LHCN-M2 (cell line): ENCODE measurements around the gene ARAP2. TPM values are rescaled to one million over a fixed set of nuclear protein-coding genes. Genes with fewer than 3 reads are reported as not detected.

Experiments used
- DNase-seq: peaks from one replicate; pipeline ENCODE4 v3.0.0-alpha.2; 2012; ENCODE audit warnings: low read depth
- total RNA-seq: library from RNA; depleted of rRNA; stranded (reverse); fragments of >200 nt; gene quantifications from 2 replicates; pipeline ENCODE4 v1.2.3, GENCODE V29; 2014

Gene ARAP2
- total RNA-seq, 1 experiment from 2014 or later, result not detected

DNA sequence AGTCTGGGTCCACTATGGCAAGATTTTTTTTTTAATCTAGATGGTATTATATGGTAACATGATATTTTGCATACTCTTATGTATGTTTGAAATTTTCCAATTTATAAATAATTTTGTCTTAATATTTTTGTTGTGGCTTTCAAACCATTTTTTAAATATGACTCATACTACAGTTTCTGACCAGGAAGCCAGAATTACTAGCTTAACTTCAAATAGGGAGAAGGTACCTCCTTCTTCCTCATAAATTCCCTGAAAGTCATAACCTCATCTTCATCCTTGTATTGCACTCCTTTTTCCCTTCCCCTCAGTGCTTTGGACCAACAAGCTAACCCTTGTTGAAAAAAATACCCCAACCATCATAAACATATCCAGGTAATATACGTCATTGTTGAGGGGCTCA, 21.6 kb downstream of the ARAP2 start:
- DNase-seq, result no peak

DNA sequence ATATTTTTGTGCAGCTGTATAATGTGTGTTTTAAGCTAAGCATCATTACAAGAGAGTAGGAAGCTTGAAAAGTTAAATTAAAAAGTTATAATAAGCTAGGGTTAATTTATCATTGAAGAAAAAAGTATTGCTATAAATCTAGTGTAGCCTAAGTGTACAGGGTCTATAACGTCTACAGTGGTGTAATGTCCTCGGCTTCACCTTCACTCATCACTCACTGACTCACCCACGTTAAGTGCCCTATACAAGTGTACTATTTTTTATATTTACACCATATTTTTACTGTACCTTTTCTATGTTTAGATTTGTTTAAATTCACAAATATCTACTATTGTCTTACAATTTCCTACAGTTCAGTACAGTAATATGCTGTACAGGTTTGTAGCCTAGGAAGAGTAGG, 23.5 kb downstream of the ARAP2 start:
- no peak for DNase-seq

DNA sequence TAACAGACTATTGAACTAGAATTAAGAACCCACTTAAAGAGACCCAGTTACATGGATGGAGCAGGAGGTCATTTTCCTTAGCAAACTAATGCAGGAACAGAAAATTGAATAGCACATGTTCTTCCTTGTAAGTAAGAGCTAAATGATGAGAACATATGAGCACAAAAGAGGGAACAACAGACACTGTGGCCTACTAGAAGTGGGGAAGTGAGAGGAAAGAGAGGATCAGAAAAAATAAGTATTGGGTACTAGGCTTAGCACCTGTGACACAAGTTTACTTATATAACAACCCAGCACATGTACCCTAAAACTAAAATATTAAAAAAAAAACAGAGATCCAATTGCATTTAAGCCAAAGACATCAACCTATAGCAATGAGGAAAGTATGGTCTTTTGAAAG, 26.2 kb downstream of the ARAP2 start:
- DNase-seq, result no peak

DNA sequence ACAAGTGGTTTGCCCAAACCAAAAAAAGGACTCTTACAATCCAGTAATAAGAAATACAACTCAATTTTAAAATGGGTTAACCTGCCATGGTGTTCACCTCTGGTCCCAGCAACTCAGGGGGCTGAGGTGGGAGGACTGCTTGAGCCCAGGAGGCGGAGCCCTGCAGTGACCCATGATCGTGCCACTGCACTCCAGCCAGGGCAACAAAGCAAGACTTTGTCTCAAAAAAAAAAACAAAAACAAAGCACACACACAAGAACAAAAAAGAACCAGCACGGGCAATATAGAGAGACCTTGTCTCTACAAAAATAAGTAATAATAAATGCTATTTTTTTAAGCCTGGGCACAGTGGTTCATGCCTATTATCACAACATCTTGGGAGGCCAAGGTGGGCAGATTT, 28.7 kb downstream of the ARAP2 start:
- no peak for DNase-seq

DNA sequence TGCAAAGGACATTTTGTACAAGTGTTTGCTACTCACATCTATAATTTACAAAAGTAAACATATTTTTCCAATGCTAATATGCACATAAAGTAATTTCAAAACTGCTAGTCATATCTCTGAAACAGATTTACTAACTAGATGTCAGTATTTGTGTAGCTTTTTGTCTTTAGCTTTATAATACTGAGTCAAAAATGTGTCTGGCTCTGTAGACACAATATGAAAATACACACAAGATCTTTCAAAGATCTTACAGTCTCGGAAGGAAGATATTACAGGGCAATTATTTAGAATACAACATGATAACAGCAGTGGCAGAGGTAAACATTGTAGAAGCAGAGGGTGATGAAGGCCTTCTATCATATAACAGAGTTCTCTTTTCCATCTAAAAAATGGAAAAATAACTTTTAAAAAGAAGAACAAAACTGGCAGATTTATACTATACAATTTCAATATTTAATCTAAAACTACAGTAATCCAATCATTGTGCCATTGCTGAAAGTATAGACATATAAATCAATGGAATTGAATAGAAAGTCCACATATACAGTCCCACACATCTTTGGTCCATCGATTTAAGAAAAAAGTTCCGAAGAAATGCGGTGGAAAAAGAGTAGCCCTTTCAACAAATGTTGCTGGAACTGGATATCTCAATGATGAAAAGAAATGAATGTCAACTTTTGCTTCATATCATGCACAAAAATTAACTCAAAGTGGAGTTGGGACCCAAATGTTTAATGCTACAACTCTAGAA, 29.4 kb downstream of the ARAP2 start:
- no peak for DNase-seq

DNA sequence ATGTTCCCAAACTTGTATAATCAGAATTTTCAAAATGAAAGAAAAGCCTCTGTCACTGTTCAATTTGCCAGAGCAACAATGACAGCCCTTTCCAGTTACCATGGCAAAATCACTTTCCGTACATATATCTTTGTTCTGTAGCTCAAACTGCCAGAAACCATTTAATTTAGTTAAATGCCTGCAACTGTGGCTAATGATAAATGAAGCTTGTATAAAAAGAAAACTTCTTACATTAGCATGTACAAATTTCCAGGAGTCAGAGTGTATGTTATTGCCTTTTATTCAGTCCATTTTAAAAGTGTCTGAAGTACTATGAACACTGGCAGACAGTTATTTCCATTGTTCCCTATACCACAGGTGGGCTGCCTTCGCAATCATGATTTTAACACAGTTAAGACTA, 30.3 kb downstream of the ARAP2 start:
- no peak for DNase-seq

DNA sequence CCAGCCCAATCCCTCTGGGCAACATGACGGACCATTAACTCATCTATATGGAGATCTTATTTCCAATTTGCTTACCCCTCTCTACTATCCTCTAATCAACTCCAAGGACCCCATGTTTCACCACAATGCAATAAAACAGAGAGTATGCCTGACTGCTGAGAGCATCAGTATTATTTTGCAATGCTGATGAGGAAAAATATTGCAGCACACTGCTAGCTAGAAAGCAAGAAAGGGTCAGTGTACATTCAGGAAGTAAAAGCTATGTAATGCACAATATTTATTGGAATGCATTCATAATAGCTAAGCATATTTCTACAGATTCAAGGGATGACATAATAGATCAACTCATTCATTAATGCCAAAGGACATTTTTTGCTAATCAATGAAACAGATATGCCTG, 33.2 kb downstream of the ARAP2 start:
- DNase-seq, result no peak

DNA sequence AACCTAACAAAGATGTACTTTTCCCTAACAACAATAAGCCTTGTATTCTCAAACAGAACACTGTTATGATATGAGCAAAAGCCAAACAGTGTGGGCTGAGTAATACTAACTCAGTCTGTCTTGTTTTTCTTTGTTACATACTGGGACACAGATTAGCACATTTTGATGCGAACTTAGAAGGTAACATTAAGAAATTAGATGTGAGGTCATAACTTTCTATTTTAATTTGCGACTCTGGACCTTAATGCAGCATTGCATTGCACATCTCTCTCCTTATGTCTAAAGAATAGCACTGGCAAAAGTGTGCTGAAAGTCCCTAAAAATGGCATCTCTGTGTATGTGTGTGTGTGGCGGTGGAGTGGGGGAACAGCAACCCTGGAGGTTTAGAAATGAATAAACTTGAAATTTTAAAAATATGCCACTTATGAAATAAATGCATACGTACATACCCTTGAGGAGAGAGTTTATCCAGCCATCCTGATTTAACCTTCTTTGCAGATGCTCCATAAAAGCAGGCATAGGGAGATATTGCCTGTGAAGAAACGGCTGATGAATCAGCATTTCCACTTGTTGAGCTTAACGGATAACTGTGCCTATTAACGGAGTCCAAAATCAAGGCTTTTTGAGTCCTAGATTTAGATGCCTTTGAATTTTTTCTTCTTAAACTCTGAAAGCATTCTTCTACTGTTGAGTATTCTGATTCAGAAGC, 34.2 kb downstream of the ARAP2 start:
- DNase-seq, result no peak

DNA sequence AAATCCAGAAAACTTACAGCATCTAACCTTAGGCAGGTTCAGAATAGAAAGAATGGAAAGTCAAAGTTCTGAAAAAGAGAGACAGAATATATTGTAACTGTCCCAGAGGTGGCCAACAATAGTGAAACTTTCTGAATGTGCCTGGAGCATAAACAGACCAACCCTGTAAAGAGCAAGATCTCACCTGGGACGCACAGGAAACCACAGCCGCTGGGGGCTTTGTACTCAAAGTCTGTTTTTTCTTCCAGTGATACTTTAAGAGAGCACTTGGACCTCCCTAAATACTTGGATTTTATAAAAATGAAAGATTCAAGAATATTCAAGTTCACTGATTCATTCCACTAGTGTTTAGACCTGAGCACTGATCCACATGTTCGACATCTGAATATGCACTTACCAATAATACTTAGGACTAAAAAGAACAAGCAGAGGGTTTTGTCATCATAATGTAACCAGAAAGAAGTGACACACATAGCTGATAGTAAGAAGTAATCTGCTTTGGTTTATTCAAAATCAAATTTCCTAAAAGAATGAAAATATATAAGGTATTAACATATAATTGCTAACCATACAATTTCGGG, 35.3 kb downstream of the ARAP2 start:
- no peak for DNase-seq

DNA sequence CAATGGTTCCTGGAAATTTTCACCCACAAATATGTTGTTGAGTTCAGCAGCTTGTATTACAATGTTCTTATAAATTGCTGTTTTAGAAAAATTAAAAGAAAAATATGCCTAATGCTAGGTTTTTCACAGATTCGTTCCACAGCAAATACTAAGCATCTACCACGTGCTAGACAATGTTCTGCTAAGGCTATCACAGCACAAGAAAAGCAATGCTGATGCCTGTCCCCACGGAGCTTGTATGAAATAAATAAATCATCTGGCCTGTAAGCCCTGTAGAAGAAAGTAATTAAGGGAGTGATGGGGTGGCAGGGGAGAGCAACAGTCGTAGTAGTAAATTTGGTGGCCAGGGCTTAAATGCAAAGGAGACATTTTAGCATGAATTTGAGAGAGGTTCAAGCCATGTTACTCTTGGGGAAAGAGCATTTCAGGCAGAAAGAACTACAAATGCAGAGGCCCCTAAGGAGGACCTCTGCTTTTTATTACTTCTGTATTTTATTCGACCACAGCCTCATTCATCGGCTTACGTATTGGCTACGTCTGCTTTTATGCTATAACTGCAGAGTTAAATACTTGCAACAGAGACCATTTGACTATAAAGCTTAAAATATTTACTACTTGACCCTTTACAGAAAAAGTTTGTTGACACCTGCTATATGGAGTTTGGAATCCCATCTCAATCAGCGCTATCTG, 36.3 kb downstream of the ARAP2 start:
- DNase-seq, result no peak

DNA sequence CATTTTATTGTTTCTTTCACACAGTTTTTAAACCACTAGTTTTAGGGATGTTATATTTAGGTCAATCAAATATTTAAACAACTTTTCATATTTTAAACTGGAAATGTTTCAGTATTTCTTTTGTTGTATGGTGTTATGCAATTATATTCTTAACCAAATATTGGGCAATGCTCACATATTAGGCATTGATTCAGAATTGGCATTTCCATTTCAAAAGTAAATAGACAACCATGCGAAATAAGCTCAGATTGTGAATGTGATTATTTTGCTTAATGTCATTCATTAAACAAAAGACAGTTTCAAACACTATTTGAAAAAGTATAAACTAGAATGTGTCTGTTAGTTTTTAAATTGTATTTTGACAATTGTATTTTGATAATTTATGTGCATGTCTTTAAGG, 36.9 kb downstream of the ARAP2 start:
- no peak for DNase-seq

DNA sequence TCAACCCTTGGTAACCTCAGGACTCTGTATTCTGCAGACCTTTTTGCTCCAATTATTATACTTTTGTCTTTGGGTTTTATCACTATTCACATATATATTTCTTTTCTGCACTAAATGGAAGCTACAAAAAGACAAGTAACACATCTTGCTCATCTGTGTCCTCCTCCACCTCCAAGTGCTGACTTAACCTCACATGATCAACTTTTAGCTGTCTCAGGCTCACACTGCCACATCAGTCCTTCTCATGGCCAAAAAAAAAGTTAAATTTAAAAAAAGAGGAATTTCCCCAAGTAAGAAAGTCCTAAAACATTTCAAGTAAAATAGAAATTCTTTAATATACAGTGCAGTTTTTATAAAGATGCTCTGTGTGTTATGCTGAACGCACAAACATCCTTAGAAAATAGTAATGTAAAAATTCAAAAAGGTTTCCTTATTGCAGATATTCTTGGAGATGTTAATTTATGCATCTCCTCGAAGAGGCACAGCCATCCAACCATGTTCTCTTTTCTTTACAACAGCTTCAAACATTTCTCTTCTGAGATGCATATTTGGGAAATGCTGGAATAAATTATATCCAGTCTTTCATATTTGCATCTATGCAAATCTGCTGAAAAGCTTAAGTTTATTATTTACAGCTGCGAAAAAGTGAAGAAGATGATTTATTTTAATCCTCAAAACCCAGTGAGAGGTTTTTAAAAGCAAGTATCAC, 37.6 kb downstream of the ARAP2 start:
- no peak for DNase-seq

DNA sequence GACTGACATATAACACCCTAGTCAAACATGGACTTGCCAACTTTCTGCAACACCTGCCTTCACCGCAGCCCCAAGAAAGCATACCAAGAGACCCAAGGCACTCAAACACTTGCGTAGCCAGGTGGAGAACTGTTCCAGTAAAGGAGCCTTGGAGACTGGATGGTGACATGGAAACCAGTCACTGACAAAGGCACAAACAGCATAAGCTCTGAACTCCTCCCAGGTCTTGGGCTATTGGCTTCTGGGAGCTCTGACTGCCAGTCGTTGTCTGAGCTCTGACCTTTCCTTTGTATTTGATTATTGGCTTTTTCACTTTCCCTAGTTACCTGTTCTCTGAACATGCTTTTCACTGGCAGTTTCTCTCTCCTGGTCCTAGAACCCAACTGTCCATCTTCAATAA, 38.3 kb downstream of the ARAP2 start:
- DNase-seq, result no peak

DNA sequence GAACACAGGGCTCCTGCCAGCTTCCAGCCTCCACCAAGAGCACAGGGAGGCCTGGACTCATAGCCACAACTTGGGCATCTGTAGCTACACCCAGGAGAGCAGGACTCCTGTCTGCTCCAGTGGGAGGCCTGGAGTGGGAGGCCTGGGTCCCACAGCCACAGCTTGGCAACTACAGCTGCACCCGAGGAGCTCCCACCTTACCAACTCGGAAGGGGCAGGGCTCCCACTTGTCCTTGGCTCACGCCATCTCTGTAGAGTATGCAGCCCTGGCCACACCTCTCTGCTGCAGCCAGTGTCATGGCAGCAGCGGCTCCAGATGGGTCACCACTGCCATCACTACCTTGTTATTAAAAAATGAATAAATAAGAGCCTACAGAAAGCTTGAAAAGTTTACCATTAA, 45.5 kb downstream of the ARAP2 start:
- no peak for DNase-seq

DNA sequence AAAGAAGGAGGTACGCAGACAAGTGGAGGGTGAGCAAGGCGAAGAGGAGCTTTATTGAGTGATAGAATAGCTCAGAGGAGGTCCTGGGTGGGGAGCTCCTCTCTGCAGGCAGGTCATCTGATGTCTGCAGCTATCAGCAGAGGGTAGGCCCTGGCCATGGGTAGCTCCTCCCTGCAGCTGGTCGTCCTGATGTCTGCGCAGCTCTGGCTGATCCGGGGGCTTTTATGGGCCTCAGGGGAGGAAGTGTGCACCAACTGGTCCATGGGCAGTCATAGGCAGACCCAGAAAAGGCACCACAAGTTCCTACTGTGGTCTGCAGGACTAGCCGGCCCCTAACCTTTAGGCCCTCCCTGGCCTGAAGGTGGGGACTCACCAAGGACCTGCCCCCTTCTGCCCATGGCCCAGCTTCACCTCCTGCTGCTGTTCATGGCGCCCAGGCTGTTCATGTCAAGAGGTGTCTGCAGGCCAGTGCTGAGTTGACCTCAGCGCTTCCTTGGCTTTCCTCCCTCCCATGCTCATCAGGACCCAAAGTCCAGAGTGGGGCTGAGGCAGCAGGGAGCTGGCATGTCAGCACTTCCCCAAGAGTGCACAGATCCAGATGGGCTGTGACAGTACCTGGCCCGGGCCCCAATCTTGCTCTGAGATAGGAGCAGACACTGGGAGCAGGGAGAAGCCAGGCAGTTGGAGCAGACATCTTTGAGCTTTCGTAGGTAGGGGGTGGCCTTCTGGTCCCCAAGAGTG, 46.1 kb downstream of the ARAP2 start:
- no peak for DNase-seq

DNA sequence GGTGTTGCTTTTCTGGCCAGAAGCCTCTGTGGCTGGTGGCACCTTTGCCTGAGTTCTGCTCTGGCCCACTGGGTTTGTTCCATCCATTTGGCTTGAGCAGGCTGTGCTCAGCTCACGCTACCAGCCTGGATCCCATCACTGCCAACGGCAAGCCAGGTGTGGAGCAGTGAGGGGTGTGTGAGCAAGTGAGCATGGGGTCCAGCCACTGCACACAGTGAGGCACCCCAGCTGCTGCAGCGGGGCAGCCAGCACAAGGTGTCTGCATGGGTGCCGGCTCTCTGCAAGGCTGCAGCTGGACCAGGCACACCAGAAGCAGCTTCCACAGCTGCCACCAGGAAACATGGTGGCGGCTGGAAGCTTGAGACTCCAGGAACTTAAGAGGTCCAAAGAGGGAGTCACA, 46.8 kb downstream of the ARAP2 start:
- no peak for DNase-seq

DNA sequence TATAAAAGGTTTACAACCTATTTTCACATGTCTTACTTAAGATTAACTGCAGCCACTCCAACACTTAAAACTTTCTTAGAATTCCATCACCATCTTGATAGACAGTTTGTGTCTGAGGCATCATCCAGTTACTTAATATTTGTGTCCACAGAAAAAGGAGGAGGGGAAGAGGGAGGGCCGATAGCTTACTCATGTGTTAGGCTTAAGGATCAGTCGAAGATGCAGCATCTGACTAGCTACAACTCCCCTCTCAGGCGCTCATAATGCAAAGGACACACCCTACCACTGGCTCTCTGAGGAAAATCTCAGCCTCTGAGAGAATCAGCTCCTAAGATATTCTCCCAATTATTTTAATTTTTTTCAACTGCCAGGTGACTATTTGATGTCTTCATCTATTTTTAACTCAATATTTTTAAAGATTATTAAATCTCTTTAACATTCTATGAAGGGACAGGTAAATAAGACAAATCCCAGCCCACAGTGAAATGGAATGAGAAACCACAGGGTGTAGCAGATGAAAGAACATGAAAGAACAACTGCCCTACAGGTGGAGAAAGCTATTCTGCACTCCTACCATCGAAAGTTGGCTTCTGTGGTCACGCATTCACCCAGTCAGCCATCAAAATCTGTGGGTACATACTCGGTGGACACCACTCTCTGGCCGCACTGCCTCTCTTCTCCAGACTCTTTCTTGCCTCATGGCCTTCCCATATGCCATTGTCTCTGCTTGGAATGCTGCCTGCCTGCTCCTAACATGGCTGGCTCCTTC, 48.0 kb downstream of the ARAP2 start:
- no peak for DNase-seq

DNA sequence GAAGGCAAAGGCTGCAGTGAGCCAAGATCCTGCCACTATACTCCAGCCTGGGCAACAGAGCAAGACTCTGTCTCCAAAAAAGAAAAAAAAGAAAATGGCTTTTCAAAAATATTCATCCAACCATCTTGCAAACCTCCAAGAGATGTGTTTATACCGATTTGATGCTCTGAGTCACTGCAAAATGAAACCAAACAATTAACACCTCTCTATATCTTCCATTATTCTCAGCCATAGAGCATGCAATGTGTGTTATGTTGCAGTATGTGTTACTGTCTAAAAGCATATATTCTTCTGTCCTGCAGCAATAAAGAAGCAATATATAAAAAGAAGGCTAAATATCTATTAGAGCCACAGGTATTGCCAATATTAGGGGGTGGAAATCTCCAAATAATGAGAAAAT, 51.4 kb downstream of the ARAP2 start:
- no peak for DNase-seq

DNA sequence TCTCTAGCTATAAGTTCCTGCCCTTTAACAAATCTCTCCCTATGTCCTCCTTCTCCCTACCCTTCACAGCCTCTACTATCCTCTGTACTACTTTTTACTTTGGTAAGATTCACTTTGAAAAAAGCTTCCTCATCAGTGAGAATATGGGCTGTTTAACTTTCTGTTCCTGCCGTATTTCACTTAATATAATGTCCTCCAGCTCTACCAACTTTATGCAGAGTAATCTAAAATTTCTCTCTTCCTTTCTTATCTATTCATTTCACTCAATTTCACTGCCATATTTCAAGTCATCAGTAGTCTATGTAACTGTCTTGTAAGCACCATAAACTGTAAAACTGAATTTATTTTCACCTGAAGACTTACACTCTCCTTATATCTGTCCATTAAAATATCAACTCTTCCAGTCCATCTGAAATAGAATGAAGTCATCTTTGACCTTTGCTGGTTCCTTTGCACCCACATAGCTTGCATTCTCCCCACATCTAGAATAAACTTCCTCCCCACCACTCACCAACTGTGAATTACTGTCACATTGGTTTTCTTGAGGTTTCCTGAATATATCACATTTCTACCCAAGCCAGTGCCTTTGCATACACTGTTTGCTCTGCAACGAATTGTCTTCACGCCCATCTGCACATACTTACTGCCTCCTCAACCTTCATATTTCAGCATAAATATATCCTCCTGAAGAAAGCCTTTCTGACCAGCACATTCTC, 54.6 kb downstream of the ARAP2 start:
- no peak for DNase-seq
